HG03103 (cell line): ENCODE results near the gene STH.

Experiments
- ATAC-seq: cut with Tn5 transposase; IDR thresholded peaks from one replicate; pipeline ENCODE4 v1.9.1; 2021; ENCODE audit warnings: low read depth; ENCODE audit not compliant: unreplicated experiment

STH gene

DNA sequence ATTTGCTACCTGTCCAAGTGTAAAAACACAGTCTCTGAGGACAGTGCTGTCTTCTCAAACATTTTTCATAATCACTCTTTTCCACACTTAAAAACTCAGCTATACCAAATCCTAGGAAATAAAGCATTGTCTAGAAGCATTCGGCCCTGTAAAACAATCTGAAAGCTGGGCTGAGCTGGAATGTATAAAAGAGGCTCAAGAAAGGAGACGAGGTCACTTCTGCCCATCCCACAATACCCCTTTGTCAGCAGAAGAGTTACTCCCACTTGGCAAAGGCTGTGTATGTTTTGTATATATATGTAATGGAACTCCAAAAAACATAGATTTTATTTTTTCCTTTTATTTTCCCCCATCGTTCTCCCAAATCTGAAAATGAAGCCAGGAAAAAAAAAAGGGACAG lies 43.9 kb downstream of the STH start:
- no peak for ATAC-seq

DNA sequence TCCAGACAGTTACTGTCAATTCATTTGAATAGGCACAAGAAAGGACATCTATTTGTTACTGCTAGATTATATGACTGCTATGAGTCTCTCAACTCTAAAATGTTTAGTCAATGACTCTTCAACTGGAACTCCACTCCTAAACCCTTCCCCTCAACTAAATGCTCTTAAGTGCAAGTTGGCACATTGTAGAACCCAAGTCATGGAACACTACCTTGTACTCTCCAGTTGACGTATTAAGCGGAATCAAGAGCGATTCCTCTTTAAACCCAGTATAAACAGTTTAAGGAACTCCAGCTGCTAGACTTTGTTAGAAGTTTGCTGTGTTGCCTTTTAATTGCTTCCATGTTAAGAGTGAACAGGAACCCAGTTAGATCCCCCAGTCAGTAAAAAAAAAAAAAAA lies 44.6 kb downstream of the STH start:
- no peak for ATAC-seq

DNA sequence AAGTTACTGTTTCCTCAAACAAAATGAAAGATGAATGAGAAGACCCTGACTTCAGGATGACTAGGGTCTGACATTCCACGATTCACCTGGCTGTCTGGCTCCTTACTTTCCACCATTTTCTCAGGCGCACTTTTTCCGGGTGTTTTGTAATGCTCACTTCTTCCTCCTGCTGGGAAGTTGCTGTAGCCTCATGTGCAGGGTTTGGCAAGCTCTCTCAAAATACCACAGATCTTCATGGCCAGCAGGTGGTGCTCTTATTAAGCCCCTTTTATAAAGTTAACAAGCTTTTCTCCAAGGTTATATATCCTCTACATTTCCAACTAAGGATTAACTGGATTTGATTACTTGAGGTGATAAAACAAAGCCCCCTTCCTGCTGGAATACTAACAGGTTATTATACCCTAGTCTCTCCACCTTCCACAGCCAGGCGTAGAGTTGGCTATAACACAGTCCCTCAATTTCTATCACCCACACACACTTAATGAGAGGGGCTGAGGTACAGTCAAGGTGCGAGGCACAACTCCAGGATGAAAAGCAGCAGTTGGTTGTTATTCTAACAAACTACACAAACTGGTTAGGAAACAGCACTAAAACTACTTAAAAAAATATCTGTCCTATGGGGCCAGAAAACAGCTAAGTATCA lies 45.4 kb downstream of the STH start:
- ATAC-seq = no peak

DNA sequence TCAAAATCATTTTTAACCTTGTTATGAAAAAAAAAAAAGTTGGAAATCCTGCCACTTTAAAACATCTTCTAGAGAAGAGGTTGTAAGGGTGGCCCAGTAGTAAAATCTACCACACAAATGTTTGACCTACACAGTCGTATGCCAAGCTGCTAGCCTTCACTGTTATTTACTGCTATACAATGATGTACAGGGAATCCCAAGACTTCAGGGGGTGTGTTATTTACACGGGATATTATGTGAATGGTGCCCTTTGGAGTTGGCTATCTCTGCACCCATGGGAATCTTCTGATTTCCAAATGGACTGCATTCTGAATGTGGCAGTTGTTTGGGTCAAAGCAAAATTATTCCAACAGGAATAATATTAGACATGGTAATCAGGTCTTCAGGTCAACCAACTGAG lies 45.9 kb downstream of the STH start:
- ATAC-seq = no peak

DNA sequence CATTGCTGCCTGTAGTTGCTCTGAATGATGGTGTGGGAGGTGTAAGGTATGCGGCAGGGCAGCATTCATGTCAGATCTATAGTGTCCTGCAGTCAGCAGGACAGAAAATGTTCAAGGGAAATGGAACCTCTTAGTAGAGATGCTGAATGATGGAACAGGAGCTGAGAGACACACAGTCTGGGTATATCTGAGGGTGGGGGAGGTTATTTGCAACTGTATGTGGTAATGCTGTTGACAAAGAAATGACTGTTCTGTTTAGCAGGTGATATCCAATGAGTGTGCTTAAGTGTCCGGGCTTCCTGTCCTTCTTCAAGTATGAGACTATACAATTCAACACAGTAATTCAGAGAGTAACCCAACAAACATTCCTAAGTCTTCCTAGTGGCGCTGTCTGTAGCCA lies 46.6 kb downstream of the STH start:
- no peak for ATAC-seq

DNA sequence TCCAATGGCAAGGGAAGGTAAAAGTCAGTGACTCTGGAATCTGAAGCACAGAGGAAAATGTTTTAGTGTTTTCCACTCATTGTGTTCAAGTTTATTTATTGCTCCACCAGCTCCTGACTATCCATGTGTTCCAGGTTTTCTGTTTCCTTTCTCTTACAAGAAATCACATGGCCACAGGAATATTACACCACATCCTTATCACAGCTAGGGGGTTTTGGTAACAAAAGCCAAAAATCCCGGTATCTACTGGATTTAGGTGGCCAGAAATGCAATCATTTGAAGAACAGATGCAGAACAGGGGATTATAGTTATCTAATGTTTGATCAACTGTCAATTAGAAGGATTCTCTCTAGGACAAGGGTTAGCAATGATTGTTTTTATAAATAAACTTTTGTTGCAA lies 47.9 kb downstream of the STH start:
- no peak for ATAC-seq

DNA sequence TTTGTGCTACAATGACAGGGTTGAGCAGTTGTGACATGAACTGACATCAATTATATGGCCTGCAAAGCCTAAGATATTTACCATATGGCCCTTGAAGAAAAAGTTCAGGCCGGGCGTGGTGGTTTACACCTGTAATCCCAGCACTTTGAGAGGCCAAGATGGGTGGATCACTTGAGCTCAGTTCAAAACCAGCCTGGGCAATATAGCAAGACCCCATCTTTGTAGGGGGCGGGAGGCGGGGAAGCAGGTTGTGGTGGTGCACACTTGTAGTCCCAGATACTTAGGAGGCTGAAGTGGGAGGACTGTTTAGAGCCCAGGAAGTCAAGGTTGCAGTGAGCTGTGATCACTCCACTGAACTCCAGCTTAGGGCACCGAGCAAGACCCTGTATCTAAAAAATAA lies 48.3 kb downstream of the STH start:
- no peak for ATAC-seq

DNA sequence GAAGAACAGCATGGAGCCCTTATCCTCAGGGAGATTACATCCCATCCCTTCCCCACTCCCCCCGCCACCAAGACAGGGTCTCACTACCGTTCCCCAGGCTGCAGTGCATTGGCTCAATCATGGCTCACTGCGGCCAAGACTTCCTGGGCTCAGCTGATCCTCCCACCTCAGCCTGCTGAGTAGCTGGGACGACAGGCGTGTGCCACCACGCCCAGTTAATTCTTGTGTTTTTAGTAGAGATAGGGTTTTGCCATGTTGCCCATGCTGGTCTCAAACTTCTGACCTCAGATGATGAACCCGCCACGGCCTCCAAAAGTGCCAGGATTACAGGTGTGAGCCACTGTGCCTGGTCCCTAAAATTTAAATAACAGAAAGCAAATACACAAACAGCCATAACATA lies 48.8 kb downstream of the STH start:
- ATAC-seq = no peak
